Adipocyte (in vitro differentiated cells): ENCODE data around the gene IRF6.

ENCODE experiments used
- DNase-seq: peaks from one replicate; pipeline ENCODE4 v3.0.0-alpha.2; 2015; ENCODE audit warnings: low read depth
- H3K27me3 ChIP-seq: replicated peaks from 2 replicates; pipeline ENCODE4 v1.7.0; 2013; ENCODE audit warnings: mild to moderate bottlenecking, low read length, moderate library complexity; ENCODE audit not compliant: control insufficient read depth, insufficient read depth
- H3K36me3 ChIP-seq: 2 replicates; pipeline ENCODE4 v1.7.0; 2013; ENCODE audit warnings: low read length, mild to moderate bottlenecking, moderate library complexity; ENCODE audit not compliant: control insufficient read depth, insufficient read depth, severe bottlenecking
- H3K4me1 ChIP-seq: 2 replicates; pipeline ENCODE4 v1.7.0; 2013; ENCODE audit warnings: mild to moderate bottlenecking, low read length, moderate library complexity; ENCODE audit not compliant: control insufficient read depth, insufficient read depth
- H3K4me3 ChIP-seq: 2 replicates; pipeline ENCODE4 v1.7.0; 2013; ENCODE audit warnings: mild to moderate bottlenecking, low read length, moderate library complexity
- H3K9ac ChIP-seq: 2 replicates; pipeline ENCODE4 v1.7.0; 2013; ENCODE audit warnings: mild to moderate bottlenecking, low read length, moderate library complexity
- H3K9me3 ChIP-seq: 2 replicates; pipeline ENCODE4 v1.7.0; 2013; ENCODE audit warnings: mild to moderate bottlenecking, low read length, moderate library complexity; ENCODE audit not compliant: control insufficient read depth

The IRF6 gene

GRCh38 chr1:209741889-209742288 lies 64.1 kb downstream of the IRF6 start:
- H3K27me3 ChIP-seq = no peaks in the 10 kb centered on the region
- H3K4me1 ChIP-seq = peaks cover 30% of the 10 kb centered on the region
- H3K9ac ChIP-seq = peak overlapping the region; percentile 70
- H3K36me3 ChIP-seq = no peaks in the 10 kb centered on the region
- no peaks in the 10 kb centered on the region for H3K9me3 ChIP-seq
- H3K4me3 ChIP-seq = peak overlapping the region; percentile 70
- DNase-seq = no peak

DNA sequence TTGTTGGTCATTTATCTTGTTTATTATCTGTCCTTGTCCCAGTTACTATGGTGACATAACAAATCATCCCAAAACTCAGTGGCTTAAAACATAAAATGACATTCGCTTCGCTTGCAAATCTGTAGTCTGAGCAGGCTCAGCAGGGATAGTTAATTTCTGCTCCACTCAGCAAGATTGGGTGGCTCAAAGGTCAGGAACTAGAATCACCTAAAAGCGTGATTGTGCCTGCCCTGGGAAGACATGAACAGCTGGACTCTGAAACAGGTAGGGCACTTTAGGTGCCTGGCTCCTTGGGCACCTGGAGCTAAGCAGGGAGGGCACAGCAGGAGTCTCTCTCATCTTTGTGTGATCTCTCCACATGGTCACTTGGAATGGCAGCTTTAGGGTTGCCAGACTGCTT lies 64.7 kb downstream of the IRF6 start:
- no peak overlapping the region for H3K4me3 ChIP-seq
- no peaks in the 10 kb centered on the region for H3K36me3 ChIP-seq
- no peaks in the 10 kb centered on the region for H3K27me3 ChIP-seq
- peaks cover 30% of the 10 kb centered on the region for H3K4me1 ChIP-seq
- no peak overlapping the region for H3K9ac ChIP-seq
- H3K9me3 ChIP-seq = no peaks in the 10 kb centered on the region
- no peak for DNase-seq

- no peak for DNase-seq
- no peaks in the 10 kb centered on the region for H3K27me3 ChIP-seq
- peaks cover 40% of the 10 kb centered on the region for H3K4me1 ChIP-seq
- no peak overlapping the region for H3K4me3 ChIP-seq
- H3K9ac ChIP-seq = no peak overlapping the region
- no peaks in the 10 kb centered on the region for H3K36me3 ChIP-seq
- H3K9me3 ChIP-seq = no peaks in the 10 kb centered on the region
These were observed 67.7 kb downstream of the IRF6 start for GRCh38 chr1:209738270-209738669.

DNA sequence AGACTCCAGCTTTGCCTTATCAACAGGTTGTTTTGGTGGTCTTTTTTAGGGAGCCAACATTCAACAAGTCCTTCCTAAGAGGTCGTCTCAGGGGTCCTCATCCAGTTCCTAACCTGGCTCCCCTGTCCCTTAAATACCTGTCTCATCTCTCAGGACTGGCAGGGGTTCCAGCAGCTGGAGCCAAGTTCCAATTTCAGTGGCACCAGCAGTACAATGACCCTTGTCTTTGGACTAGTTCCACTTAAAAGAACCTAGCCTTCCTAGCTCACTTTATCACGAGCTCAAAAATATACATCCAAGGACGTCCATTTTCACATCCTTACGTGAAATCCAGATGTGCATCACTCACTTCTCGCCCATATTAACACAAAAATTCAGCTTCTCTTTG lies 68.8 kb downstream of the IRF6 start:
- Histone ChIP-seq H3K4me1 (peaks cover 37% of the 10 kb centered on the region), H3K9ac (no peak overlapping the region), H3K9me3 (no peaks in the 10 kb centered on the region), H3K27me3 (no peaks in the 10 kb centered on the region), H3K36me3 (no peaks in the 10 kb centered on the region), H3K4me3 (no peak overlapping the region)
- no peak for DNase-seq

GRCh38 chr1:209736490-209737117 lies 69.3 kb downstream of the IRF6 start:
- no peaks in the 10 kb centered on the region for H3K9me3 ChIP-seq
- no peaks in the 10 kb centered on the region for H3K36me3 ChIP-seq
- H3K4me1 ChIP-seq = peaks cover 32% of the 10 kb centered on the region
- no peak overlapping the region for H3K4me3 ChIP-seq
- no peak for DNase-seq
- H3K27me3 ChIP-seq = no peaks in the 10 kb centered on the region
- H3K9ac ChIP-seq = no peak overlapping the region
